ENCODE measurements around the gene ANTXRL. TPM values are rescaled to one million over a fixed set of nuclear protein-coding genes. Genes with fewer than 3 reads are reported as not detected.

ANTXRL gene
- polyA plus RNA-seq, 1 of the 3 experiments (the other 2 are of a cell fraction) = not detected

- no peak overlapping the region for H3K9ac ChIP-seq
Measured at GRCh38 chr10:46321770-46322169, 35.0 kb downstream of the ANTXRL start.

DNA sequence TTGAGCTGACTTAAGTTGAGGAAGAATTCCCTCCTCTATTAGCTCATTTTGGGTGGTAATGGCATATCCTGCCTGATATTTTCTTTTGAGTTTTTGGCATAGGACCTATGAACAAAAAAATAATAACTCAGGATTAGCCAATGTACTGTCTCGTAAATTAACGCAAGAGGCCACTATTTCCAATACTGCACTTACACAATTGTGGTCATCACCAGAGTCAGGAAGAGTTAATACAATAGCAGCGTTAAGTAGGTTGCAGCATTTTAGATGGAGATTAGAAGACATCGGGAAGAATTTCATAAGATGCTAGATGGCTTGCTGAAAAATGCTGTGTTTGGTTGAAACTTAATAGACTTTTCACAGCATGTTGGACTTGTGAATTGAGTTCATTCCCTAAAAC is 36.4 kb downstream of the ANTXRL start:
- Histone ChIP-seq H3K79me2 (ENCODE audit: insufficient read depth) (no peaks in the 10 kb centered on the region), H2AFZ (ENCODE audit: low read depth) (no peak overlapping the region), H3K4me1 (ENCODE audit: control insufficient read depth in 1 of 2, insufficient read depth in 2 of 2, low read depth in 1 of 2, low read length in 1 of 2) (no peaks in the 10 kb centered on the region), H4K20me1 (ENCODE audit: insufficient read depth) (no peaks in the 10 kb centered on the region), H3F3A (replicated peaks; ENCODE audit: insufficient read depth) (no peaks in the 10 kb centered on the region), H3K4me3 (ENCODE audit: low read depth in 2 of 2, low read length in 1 of 2) (no peak overlapping the region), H3K9ac (no peak overlapping the region), H3K9me2 (no peaks in the 10 kb centered on the region), H3K4me2 (no peak overlapping the region), H3K36me3 (replicated peaks in 1 of 2; ENCODE audit: control insufficient read depth in 1 of 2, insufficient read depth in 2 of 2, low read length in 1 of 2) (no peaks in the 10 kb centered on the region), H3K9me3 (no peaks in the 10 kb centered on the region), H3K27ac (ENCODE audit: low read depth in 2 of 2, low read length in 1 of 2) (no peak overlapping the region), H3K27me3 (ENCODE audit: insufficient read depth) (no peaks in the 10 kb centered on the region)
- WGBS (ENCODE audit: low lambda C conversion rate) = 84% methylated on average over 4 of the region's 4 CpGs
- no peak for DNase-seq
- ChIA-PET CTCF (no interaction called here), POLR2A (no interaction called here)
- TF ChIP-seq TAF1 (IDR thresholded peaks at IDR 0.05; ENCODE audit: borderline replicate concordance, low read depth, low read length) (no peak), GATA2 (CRISPR knock-in tag; IDR thresholded peaks at IDR 0.05) (no peak), SMC3 (IDR thresholded peaks at IDR 0.05; ENCODE audit: low read depth, low read length) (no peak), REST (IDR thresholded peaks at IDR 0.05; ENCODE audit: low read depth, low read length) (no peak), JUND (IDR thresholded peaks at IDR 0.05) (no peak), PBX3 (IDR thresholded peaks at IDR 0.05) (no peak), TEAD4 (IDR thresholded peaks at IDR 0.05; ENCODE audit: borderline replicate concordance, insufficient read depth) (no peak), SIN3A (IDR thresholded peaks at IDR 0.05; ENCODE audit: borderline replicate concordance, low read depth, low read length) (no peak), CHD2 (IDR thresholded peaks at IDR 0.05; ENCODE audit: low read length, partially characterized antibody) (no peak), YY1 (IDR thresholded peaks at IDR 0.05; ENCODE audit: low read depth) (no peak), ELF1 (IDR thresholded peaks at IDR 0.05) (no peak), MEF2A (IDR thresholded peaks at IDR 0.05; ENCODE audit: borderline replicate concordance, low read depth) (no peak), TCF12 (IDR thresholded peaks at IDR 0.05) (no peak), EP300 (IDR thresholded peaks at IDR 0.05; ENCODE audit: borderline replicate concordance in 1 of 2, low read depth in 1 of 2, low read length in 1 of 2) (no peak), EZH2phosphoT487 (IDR thresholded peaks at IDR 0.05; ENCODE audit: borderline replicate concordance, low read depth) (no peak)
- TF ChIP-seq, protein P1, sequence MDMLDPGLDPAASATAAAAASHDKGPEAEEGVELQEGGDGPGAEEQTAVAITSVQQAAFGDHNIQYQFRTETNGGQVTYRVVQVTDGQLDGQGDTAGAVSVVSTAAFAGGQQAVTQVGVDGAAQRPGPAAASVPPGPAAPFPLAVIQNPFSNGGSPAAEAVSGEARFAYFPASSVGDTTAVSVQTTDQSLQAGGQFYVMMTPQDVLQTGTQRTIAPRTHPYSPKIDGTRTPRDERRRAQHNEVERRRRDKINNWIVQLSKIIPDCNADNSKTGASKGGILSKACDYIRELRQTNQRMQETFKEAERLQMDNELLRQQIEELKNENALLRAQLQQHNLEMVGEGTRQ (IDR thresholded peaks at IDR 0.05; ENCODE audit: borderline replicate concordance, low read depth, low read length) = no peak
- TF ChIP-seq, protein P2, sequence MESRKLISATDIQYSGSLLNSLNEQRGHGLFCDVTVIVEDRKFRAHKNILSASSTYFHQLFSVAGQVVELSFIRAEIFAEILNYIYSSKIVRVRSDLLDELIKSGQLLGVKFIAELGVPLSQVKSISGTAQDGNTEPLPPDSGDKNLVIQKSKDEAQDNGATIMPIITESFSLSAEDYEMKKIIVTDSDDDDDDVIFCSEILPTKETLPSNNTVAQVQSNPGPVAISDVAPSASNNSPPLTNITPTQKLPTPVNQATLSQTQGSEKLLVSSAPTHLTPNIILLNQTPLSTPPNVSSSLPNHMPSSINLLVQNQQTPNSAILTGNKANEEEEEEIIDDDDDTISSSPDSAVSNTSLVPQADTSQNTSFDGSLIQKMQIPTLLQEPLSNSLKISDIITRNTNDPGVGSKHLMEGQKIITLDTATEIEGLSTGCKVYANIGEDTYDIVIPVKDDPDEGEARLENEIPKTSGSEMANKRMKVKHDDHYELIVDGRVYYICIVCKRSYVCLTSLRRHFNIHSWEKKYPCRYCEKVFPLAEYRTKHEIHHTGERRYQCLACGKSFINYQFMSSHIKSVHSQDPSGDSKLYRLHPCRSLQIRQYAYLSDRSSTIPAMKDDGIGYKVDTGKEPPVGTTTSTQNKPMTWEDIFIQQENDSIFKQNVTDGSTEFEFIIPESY (IDR thresholded peaks at IDR 0.05; ENCODE audit: borderline replicate concordance, low read depth) = no peak

More at GRCh38 chr10:46321770-46322169, 35.0 kb downstream of the ANTXRL start:
- Histone ChIP-seq H3K4me2 (no peak overlapping the region), H3K27me3 (ENCODE audit: insufficient read depth) (no peaks in the 10 kb centered on the region), H3K4me1 (ENCODE audit: control insufficient read depth in 1 of 2, insufficient read depth in 2 of 2, low read depth in 1 of 2, low read length in 1 of 2) (no peaks in the 10 kb centered on the region), H3K79me2 (ENCODE audit: insufficient read depth) (no peaks in the 10 kb centered on the region), H3F3A (replicated peaks; ENCODE audit: insufficient read depth) (no peaks in the 10 kb centered on the region), H3K9me2 (no peaks in the 10 kb centered on the region), H3K36me3 (replicated peaks in 1 of 2; ENCODE audit: control insufficient read depth in 1 of 2, insufficient read depth in 2 of 2, low read length in 1 of 2) (no peaks in the 10 kb centered on the region), H3K27ac (ENCODE audit: low read depth in 2 of 2, low read length in 1 of 2) (no peak overlapping the region), H4K20me1 (ENCODE audit: insufficient read depth) (no peaks in the 10 kb centered on the region), H2AFZ (ENCODE audit: low read depth) (no peak overlapping the region), H3K4me3 (ENCODE audit: low read depth in 2 of 2, low read length in 1 of 2) (no peak overlapping the region), H3K9me3 (no peaks in the 10 kb centered on the region)
- WGBS (ENCODE audit: low lambda C conversion rate) = 81% methylated on average over 4 of the region's 4 CpGs
- TF ChIP-seq USF1 (IDR thresholded peaks at IDR 0.05; ENCODE audit: borderline replicate concordance, low read depth) = no peak
- no peak for TF ChIP-seq EZH2phosphoT487 (IDR thresholded peaks at IDR 0.05; ENCODE audit: borderline replicate concordance, low read depth)
- no peak for TF ChIP-seq YY1 (IDR thresholded peaks at IDR 0.05; ENCODE audit: low read depth)
- TF ChIP-seq SMC3 (IDR thresholded peaks at IDR 0.05; ENCODE audit: low read depth, low read length) = no peak
- no peak for TF ChIP-seq FOXJ3 (CRISPR knock-in tag; IDR thresholded peaks at IDR 0.05)
- TF ChIP-seq RAD21 (IDR thresholded peaks at IDR 0.05; ENCODE audit: low read length) = no peak
- ChIA-PET POLR2A (no interaction called here), CTCF (no interaction called here)
- no peak for DNase-seq
